OCI-LY7 (cell line): ENCODE results near the gene ATP2B3. TPM values are rescaled to one million over a fixed set of nuclear protein-coding genes. Genes with fewer than 3 reads are reported as not detected.

Experiments used
- BruUV-seq: library from RNA; stranded (reverse); fragments of 400-500 nt; replicated peaks from 2 replicates; lab custom pipeline; 2021; lab: Mats Ljungman, UMichigan
- CTCF ChIA-PET: fragments of 300-600 bp; sonication (Branson Sonifier 250); formaldehyde crosslinking; loops from one replicate; lab custom pipeline; 2022; ENCODE audit warnings: antibody characterized with exemption; ENCODE audit not compliant: unreplicated experiment; lab: Charles Lee
- POLR2A ChIA-PET: fragments of 300-600 bp; sonication (Branson Sonifier 250); formaldehyde crosslinking; loops from one replicate; lab custom pipeline; 2022; ENCODE audit warnings: antibody characterized with exemption; lab: Charles Lee
- DNase-seq: peaks from one replicate; pipeline ENCODE4 v3.0.0-alpha.2; 2015; ENCODE audit warnings: low spot score
- H2AFZ ChIP-seq: fragments of 200-600 bp; sonication (generic), shearing (Covaris generic); 2 replicates; pipeline ENCODE4 v1.6.1; 2014; ENCODE audit warnings: mild to moderate bottlenecking, antibody characterized with exemption, low read length, moderate library complexity
- H3K27ac ChIP-seq: fragments of 200-600 bp; sonication (generic); 2 replicates; pipeline ENCODE4 v1.5.1; 2014; ENCODE audit warnings: mixed run types, low read depth, mild to moderate bottlenecking, moderate library complexity, low read length, inconsistent platforms; ENCODE audit not compliant: poor library complexity, severe bottlenecking
- H3K36me3 ChIP-seq: fragments of 200-600 bp; sonication (generic); 2 replicates; pipeline ENCODE4 v1.6.1; 2014; ENCODE audit warnings: mild to moderate bottlenecking, antibody characterized with exemption, low read length, moderate library complexity, mixed read lengths; ENCODE audit not compliant: insufficient read depth
- H3K4me1 ChIP-seq: fragments of 200-600 bp; sonication (generic); 2 replicates; pipeline ENCODE4 v1.5.1; 2014; ENCODE audit warnings: mild to moderate bottlenecking, low read length; ENCODE audit not compliant: insufficient read depth, poor library complexity, severe bottlenecking
- H3K4me2 ChIP-seq: fragments of 200-600 bp; sonication (generic); 2 replicates; pipeline ENCODE4 v1.6.1; 2014; ENCODE audit warnings: mild to moderate bottlenecking, low read length
- H3K4me3 ChIP-seq: fragments of 200-600 bp; sonication (generic); 2 replicates; pipeline ENCODE4 v1.5.1; 2014; ENCODE audit warnings: mild to moderate bottlenecking, low read depth, low read length; ENCODE audit not compliant: poor library complexity, severe bottlenecking
- H3K79me2 ChIP-seq: fragments of 200-600 bp; sonication (generic); 2 replicates; pipeline ENCODE4 v1.6.1; 2016; ENCODE audit warnings: low read depth, mild to moderate bottlenecking, low read length, moderate library complexity, mixed read lengths; ENCODE audit not compliant: insufficient read depth
- H3K9me2 ChIP-seq: fragments of 200-600 bp; sonication (generic); 2 replicates; pipeline ENCODE4 v1.6.1; 2016; ENCODE audit warnings: mild to moderate bottlenecking, low read length, mixed read lengths; ENCODE audit not compliant: insufficient read depth
- H3K9me3 ChIP-seq: fragments of 200-600 bp; sonication (generic); 2 replicates; pipeline ENCODE4 v1.6.1; 2014; ENCODE audit warnings: mild to moderate bottlenecking, mixed run types, low read length, mixed read lengths
- H4K20me1 ChIP-seq: fragments of 200-600 bp; sonication (generic); 2 replicates; pipeline ENCODE4 v1.6.1; 2014; ENCODE audit warnings: mild to moderate bottlenecking, antibody characterized with exemption, low read length, moderate library complexity, mixed read lengths; ENCODE audit not compliant: insufficient read depth
- CTCF ChIP-seq: fragments of 200-600 bp; sonication (generic); conservative IDR thresholded peaks from 2 replicates; pipeline ENCODE4 v1.5.1; 2014; ENCODE audit warnings: mild to moderate bottlenecking, antibody characterized with exemption, low read length, moderate library complexity, mixed read lengths
- EZH2phosphoT487 ChIP-seq: fragments of 200-600 bp; sonication (generic); IDR thresholded peaks from 2 replicates; pipeline ENCODE4 v1.6.1; 2018; ENCODE audit warnings: low read depth, borderline replicate concordance, mild to moderate bottlenecking, mixed run types, antibody characterized with exemption, low read length, moderate library complexity, mixed read lengths
- intact Hi-C: fragments of 100-400 bp; cut with micrococcal nuclease; formaldehyde crosslinking; loops from one replicate; pipeline ENCODE4 v1.10.0; 2022; ENCODE audit not compliant: unreplicated experiment
- total RNA-seq, 2 experiments: library from RNA; depleted of rRNA in 1 of 2; stranded (reverse); fragments of >200 nt in 1 of 2; shearing (Covaris generic) in 1 of 2; gene quantifications; 2 replicates each; pipeline ENCODE4 v1.2.3, GENCODE V29; 2014 to 2022

The ATP2B3 gene
- total RNA-seq, 2 experiments from 2014 or later = not detected

GRCh38 chrX:153606503-153606902 is 89.1 kb downstream of the ATP2B3 start:
- no peaks in the 10 kb centered on the region for H3K4me1 ChIP-seq
- H3K79me2 ChIP-seq = no peaks in the 10 kb centered on the region
- no peak overlapping the region for H3K27ac ChIP-seq
- no peaks in the 10 kb centered on the region for H3K9me2 ChIP-seq
- no peak overlapping the region for H3K4me2 ChIP-seq
- H3K9me3 ChIP-seq = no peaks in the 10 kb centered on the region
- no peaks in the 10 kb centered on the region for H3K36me3 ChIP-seq
- BruUV-seq = no TSS peak
- no peak overlapping the region for H2AFZ ChIP-seq
- intact Hi-C loops = no loop called here
- POLR2A ChIA-PET = interaction anchor here (0.6 to 0.8 kb wide), 2 partner anchors 26 to 39 kb away, joined by 3 to 4 read pairs; no protein-coding TSS in a partner anchor
- no peak for DNase-seq
- TF ChIP-seq CTCF = no peak
- TF ChIP-seq EZH2phosphoT487 = no peak
- CTCF ChIA-PET = no interaction called here
- H4K20me1 ChIP-seq = no peaks in the 10 kb centered on the region
- H3K4me3 ChIP-seq = no peak overlapping the region

DNA sequence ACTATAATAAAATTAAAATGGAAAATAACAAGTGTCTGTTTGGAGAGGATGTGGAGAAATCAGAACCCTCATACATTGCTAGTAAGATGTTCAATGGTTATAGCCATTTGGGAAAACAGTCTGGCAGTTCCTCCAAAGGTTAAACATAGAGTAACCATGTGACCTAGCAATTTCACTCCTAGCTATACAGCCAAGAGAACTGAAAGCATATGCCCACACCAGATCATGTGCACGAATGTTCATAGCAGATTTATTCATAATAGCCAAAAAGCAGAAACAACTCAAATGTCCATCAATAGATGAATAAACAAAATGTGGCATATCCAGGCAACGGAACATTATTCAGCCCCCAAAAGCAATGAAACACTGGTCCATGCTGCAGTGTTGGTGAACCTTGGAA is 90.9 kb downstream of the ATP2B3 start:
- POLR2A ChIA-PET = no interaction called here
- TF ChIP-seq CTCF (no peak), EZH2phosphoT487 (no peak)

DNA sequence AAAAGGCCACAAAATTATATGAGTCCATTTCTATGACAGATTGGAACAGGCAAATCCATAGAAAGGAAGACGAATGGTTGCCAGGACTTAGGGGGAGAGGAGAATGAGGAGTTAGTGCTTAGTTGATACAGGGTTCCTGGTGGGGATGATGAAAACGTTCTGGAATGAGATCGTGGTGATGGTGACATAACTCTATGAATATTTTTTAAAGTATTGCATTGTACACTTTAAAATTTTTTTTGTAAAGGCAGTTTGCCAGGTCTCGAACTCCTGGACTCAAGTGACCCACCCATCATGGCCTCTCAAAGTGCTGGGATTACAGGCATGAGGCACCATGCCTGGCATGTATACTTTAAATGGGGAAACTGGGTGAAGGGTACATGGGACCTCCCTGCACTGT is 91.4 kb downstream of the ATP2B3 start:
- no peaks in the 10 kb centered on the region for H3K79me2 ChIP-seq
- ChIA-PET POLR2A (no interaction called here), CTCF (no interaction called here)
- H3K4me3 ChIP-seq = no peak overlapping the region
- TF ChIP-seq EZH2phosphoT487 (no peak), CTCF (no peak)
- H3K9me3 ChIP-seq = no peaks in the 10 kb centered on the region
- intact Hi-C loops = no loop called here
- no peak overlapping the region for H2AFZ ChIP-seq
- H3K27ac ChIP-seq = no peak overlapping the region
- no peaks in the 10 kb centered on the region for H3K36me3 ChIP-seq
- BruUV-seq = no TSS peak
- no peaks in the 10 kb centered on the region for H4K20me1 ChIP-seq
- H3K9me2 ChIP-seq = no peaks in the 10 kb centered on the region
- no peak for DNase-seq
- no peak overlapping the region for H3K4me2 ChIP-seq
- no peaks in the 10 kb centered on the region for H3K4me1 ChIP-seq

More for the DNA sequence above, 90.9 kb downstream of the ATP2B3 start:
- intact Hi-C loops = no loop called here
- H3K4me1 ChIP-seq = no peaks in the 10 kb centered on the region
- no peak for DNase-seq
- no peak overlapping the region for H3K4me3 ChIP-seq
- no peaks in the 10 kb centered on the region for H3K36me3 ChIP-seq
- H3K27ac ChIP-seq = no peak overlapping the region
- no peaks in the 10 kb centered on the region for H3K9me3 ChIP-seq
- CTCF ChIA-PET = no interaction called here
- H3K79me2 ChIP-seq = no peaks in the 10 kb centered on the region
- H3K4me2 ChIP-seq = no peak overlapping the region
- no peak overlapping the region for H2AFZ ChIP-seq
- BruUV-seq = no TSS peak
- H3K9me2 ChIP-seq = no peaks in the 10 kb centered on the region
- H4K20me1 ChIP-seq = no peaks in the 10 kb centered on the region
